ENCODE data around the gene ASPM. TPM values are rescaled to one million over a fixed set of nuclear protein-coding genes. Genes with fewer than 3 reads are reported as not detected.
"Not testable (repeated sequence)": the region's sequence is repeated elsewhere in the genome, so short reads cannot be mapped to it uniquely, and the experiment has no call there.

Gene ASPM
- total RNA-seq, 1 donor from 2014 or later, result 0.42 TPM

DNA sequence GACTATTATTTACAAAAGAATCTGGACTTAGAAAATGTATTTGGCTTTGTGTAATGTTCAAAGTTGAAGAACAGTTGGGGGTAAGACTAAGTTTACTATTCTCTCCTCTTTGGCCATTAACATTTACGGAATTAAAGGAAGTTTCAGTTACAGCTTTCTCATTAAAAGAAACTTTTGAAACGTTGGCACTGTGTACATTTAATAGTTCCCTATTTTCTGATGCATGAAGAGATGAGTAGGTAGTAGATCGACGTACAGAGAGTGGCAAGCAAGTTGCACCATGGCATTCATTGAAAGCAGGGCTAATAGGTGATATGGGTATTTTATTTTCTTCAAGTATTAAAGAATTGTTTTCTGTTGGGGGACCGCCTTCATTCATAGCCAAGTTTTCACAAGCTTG lies 3.2 kb downstream of the ASPM start:
- no peak for DNase-seq (ENCODE audit: low spot score)

DNA sequence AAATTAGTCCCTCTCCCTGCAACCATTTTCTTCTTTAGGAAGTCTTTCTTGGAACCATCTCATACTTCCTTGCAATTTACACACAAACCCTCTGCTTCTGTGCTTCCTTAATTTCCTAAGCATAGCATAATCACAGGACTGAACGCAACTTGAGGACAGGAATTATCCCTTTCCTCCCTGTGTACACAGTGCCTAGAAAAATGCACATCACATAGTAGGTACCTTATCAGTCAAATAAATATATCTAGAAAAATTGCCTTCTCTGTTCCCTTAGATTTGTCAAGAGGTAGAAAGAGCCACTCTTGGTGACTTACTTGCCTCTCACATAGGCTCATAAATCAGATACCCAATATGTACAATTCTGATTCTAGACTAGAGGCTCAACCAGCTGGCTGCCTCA lies 4.9 kb downstream of the ASPM start:
- DNase-seq (ENCODE audit: low spot score), result no peak

DNA sequence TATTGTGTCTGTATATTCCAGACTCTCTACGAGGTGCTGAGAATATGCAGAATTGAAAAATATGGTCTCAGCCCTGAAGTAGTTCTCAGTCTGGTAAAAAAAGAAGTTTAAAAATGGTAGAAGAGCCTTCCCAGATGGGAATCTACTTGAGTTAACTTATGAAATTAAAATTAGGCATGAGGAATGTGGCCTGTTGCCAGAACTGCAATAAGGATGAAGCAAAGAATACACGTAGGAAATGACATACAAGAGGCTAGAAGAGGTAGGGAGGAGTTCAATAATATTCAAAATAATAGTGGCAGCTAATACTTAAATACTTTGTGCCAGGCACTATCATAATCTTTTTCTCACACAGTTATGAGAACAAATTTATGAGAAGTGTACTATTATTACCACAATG lies 6.3 kb downstream of the ASPM start:
- DNase-seq (ENCODE audit: low spot score), result no peak

DNA sequence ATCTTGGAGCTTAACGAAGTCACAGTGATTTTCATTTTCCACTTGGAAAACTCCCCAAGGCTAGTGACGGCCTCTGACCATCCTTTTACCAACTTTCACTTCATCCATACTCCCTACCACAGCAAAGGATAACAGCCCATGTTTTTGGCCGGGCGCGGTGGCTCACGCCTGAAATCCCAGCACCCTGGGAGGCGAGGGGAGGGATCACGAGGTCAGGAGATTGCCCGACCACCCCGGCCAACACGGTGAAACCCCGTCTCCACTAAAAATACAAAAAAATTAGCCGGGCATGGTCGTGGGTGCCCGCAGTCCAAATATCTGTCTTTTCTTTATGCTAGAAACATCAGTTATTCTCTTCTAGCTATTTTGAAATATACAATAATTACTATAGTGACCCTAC lies 7.3 kb downstream of the ASPM start:
- DNase-seq (ENCODE audit: low spot score), result no peak

DNA sequence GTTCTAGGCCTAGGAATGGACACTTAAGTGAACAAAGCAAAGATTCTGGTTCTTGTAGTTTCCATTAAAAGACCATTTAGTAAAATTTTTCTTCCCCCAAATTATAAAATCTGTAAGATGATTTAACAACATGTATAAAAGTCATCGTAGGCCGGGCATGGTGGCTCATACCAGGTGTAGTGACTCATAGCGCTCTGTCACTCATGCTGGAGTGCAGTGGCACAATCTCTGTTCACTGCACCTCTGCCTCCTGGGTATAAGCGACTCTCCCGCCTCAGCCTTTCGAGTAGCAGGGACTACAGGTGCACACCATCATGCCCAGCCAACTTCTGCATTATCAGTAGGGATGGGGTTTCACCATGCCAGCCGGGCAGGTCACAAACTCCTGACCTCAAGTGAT lies 9.1 kb downstream of the ASPM start:
- no peak for DNase-seq (ENCODE audit: low spot score)

DNA sequence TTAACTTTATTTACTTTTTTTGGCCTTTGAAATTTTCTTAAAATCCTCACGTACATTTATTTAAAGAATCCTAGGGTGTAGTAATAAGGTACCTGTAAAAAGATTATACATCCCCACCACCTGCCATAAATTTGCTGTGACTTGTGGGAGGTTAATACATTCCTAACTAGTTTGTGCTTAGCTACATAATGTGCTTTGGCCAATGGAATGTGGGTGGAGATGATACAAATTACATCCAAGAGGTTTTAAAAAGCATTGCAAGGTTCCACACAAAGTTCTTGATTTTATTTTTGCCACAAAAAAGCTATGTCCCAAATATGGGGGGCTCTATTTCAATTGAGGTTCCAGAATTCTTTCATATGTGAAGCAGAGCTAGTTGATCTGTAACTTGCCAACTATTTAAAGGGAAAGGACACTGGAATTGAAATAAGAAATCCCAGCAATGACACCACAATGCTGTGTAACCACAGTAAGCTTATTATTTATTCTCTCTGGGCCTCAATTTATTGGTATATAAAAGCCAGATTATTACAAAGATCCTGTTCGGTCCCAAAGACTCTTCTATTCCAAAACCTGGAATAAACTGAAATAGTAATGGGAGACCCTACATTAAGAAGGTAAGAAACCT lies 15.7 kb downstream of the ASPM start:
- no peak for DNase-seq (ENCODE audit: low spot score)

DNA sequence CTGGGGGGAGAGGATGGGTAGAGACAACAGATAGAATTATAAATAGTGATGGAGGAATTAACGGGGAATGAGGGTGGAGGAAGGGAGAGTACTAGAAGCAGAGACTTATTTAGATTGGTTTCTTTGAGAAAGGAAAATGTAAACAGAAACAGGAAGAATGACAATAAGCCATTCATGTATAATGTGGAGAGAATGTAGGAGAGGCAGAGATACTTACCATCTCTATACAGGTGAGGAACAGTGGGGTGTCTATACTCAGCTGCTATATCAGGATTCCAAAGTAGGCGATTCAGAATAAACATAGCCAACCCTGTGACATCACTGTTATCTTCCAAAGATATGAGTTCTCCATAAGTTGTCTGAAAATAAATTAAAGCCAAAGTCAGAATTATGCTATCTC lies 16.8 kb downstream of the ASPM start:
- no peak for DNase-seq (ENCODE audit: low spot score)

DNA sequence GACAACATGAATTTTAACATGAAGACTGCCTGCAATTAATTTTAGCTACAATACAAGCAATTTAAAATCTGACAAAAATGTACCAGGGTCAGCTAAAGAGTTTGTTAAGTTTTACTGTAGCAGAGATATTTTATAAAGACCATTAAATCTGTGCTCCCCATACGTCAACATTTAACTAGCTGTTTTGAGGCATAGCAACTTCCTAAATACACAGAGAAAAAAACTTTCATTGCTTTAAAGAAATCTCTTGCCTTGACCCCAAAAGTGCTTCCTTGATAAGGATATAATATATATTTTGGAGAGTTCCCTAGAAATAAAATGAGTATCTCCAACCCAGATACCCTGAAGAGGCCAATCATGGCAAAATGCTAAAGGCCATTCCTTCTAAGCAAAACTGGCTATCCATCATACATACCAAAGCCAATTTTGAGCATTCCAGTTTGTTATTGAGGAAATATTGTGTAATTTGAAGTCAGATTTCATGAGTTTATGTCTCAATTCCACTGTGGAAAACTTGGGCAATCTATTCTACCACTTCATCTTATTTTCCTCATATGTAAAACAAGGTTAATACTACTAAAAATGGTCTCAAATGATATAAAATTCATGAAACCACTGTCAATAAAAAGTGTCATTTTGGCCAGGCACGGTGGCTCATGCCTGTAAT lies 19.1 kb downstream of the ASPM start:
- DNase-seq (ENCODE audit: low spot score), result no peak

DNA sequence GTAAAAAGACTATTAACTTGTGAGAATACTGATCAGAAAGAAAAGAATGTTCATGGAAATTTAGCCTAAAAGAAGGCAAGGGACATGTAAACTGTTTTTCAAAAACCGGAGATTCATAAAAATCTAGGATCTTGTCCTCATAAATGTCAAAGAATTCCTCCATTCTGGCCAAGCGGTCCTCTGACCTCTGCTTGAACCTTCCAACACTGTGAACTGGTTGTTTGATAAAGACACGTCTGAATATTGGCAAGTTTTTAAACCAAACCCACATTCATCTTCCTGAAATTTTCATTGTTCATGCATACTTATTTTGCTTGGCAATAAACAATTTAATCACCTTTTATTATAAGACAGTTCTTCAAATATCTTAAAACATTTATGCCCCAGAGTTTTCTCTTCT lies 19.8 kb downstream of the ASPM start:
- DNase-seq (ENCODE audit: low spot score), result no peak

DNA sequence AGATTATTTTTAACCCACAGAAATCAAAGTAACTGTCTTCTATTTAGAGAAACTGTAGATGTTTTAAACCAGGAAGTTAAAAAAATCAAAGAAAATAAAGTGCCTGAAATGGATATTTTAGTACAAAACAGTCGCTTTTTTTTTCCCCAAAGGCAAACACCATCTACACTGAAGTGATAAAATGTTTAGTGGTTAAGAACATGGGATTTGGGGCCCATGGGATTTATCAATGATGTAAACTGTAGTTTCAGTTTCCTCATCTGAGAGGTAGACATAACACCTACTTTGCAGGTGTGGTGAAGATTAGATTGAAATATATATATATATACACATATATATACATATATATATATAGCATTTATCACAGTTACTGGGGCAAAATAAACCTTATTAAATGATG lies 22.1 kb downstream of the ASPM start:
- DNase-seq (ENCODE audit: low spot score), result no peak

DNA sequence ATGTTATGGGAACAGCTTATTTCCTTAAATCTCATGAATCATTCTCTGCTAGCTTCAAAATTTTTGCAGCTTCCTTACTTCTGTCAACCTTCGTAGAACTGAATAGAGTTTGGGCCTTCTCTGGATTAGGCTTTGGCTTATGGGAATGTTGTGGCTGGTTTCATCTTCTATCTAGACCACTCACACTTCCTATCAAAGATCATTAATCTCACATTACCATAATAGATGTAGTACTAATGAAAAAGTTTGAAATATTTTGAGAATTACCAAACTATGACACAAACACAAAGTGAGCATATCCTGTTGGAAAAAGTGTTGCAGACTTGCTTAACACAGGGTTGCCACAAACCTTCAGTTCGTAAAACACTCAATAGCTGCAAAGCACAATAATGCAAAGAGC lies 30.3 kb downstream of the ASPM start:
- no peak for DNase-seq (ENCODE audit: low spot score)

DNA sequence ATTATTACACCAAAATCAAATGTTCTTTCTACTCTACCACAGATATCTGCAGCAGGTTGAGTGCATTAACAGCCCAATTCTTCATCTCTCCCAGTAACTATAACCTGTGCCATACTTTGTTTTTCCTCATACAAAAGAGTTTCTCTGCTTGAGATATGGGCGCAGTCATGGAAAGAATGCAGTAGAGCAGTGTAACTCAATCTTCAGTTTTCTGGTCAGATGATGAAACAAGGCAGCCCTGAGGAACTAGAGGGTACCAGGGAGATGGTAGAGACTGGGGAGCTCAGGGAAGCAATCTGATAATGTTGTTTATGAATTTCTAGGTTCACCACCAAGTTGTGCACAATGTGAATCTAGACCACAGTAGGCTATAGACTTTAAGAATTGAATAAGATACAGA lies 39.6 kb downstream of the ASPM start:
- no peak for DNase-seq (ENCODE audit: low spot score)

DNA sequence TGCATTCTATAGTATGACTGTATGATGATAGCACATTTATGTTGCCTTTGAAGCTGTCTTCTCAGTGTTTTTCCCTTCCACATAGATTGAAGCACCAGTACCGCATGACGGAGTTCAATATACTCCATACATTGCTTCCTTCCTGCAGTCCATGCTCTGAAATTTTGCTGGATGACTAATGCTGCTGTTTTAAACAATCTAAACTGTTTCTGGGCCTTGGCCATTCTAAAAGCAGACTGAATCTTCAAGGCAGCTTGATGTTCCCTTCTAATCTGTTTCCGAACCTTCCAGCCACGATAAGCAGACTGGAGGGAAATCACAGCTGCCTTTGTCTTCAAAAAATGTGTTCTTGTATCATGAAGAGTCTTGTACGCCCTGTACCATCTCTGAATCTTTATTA lies 43.2 kb downstream of the ASPM start:
- no peak for DNase-seq (ENCODE audit: low spot score)

DNA sequence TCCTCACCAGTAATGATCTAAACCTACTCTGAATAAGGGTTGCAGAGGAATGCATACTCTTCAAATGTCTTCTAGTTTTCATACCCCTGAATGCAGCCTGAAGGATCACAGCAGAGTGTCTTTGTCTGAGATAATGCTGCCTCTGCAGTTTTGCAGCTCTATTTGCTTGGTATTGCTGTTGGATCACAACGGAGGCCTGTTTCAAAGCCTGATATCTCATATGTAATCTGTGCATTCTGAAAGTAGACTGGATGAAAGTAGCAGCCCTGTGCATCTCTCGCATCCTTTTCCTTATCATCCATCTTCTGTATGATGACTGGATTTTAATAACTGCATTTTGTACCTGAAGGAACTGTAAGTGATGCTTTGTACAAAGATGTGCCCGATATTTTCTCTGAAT lies 44.5 kb downstream of the ASPM start:
- DNase-seq (ENCODE audit: low spot score), result no peak

DNA sequence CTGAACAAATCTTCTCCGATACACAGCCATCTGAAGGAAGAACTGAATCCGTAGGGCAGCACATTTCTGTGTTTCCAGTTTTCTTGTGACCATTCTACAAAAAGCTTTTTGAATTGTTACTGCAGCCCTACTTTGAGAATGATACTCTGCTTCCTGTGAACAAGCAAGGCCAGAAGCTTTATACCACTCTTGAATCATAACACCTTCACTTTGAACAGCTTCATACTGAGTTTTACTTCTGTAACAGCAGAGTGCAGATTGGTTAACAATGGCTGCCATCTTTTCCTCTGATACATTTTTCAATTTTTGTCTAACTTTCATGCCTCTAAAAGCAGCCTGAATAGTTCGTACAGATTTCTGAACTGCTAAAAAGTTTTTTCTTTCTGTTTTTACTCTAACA lies 45.8 kb downstream of the ASPM start:
- DNase-seq (ENCODE audit: low spot score), result no peak

DNA sequence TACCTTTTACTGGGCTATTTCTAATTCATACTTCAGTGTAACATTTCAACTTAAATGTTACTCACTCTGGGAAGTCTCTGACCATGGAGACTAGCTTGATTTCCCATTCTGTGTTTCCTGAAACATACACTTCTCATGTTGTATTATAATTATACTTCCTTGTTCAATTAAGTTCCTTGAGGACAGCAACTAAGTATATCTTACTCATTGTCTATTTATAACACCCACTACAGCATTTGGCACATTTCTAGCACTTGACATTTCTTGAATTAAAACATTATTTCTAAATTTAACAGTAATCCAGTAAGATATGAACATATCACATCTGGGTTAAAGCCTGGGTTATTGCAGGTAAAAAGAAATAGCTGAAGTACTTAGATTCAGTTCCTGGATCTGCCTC lies 47.0 kb downstream of the ASPM start:
- no peak for DNase-seq (ENCODE audit: low spot score)

DNA sequence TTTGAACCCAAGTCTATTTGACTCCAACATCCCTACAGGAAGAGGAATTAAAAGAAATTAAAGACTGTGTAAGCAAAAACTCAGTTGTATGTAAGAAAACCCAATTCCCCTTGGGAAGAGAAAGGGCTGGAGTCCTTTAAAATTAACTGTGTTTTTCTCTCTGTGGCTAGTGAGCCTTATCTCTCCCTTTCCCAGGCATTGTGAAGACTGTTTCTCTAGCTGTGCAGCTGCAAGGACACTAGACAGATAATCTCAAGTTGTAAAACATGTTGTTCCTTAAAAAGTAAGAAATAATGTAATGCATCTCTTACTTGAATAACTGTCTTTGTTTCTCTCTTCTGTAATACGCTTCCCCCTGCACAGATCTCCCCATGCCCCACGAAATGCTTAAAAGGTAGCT lies 49.5 kb downstream of the ASPM start:
- not testable (repeated sequence) for DNase-seq (ENCODE audit: low spot score)

DNA sequence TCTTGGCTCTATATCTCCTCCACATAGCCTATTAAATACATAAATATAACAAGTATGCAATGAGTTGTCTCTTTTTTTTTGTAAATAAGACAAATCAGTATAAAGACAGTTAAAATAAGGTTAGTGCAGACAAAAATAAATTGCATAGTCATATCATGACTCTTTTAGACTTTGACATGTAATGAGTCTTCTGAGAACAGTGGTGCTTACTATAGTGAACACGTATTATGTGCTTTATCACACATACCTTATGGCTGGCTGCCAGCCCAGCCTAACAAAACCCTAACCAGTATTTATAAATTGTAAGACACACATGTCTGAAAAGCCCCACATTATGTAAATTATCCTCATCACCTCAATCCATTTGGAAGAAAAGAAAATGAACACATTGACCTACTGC lies 50.3 kb downstream of the ASPM start:
- no peak for DNase-seq (ENCODE audit: low spot score)

DNA sequence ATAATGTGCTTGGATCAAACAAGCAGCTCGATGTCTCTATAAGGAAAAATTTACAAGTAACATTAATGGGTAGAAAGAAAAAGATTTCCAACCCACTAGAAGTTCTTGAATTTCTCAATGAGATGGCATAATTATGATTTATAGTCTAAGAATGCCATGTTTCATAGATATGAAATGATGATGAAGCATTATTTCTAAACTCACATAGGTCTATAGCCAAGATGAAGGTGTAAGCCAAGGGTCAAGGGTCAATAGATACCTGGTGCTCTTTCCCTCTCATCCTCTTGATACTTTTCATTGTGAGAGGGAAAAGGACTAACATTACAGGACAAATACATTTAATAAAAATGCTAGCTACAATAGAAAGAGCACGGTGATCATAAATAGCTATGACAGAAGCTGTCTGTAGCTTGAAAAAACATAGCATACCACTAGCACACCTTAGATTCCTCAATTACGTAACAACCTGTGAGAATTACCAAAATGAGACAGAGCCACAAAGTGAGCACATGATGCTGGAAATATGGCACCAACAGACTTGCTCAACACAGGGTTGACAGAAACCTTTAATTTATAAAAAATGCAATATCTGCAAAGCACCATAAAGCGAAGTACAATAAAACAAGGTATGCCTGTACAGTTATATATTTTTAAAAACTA lies 53.1 kb downstream of the ASPM start:
- no peak for DNase-seq (ENCODE audit: low spot score)

DNA sequence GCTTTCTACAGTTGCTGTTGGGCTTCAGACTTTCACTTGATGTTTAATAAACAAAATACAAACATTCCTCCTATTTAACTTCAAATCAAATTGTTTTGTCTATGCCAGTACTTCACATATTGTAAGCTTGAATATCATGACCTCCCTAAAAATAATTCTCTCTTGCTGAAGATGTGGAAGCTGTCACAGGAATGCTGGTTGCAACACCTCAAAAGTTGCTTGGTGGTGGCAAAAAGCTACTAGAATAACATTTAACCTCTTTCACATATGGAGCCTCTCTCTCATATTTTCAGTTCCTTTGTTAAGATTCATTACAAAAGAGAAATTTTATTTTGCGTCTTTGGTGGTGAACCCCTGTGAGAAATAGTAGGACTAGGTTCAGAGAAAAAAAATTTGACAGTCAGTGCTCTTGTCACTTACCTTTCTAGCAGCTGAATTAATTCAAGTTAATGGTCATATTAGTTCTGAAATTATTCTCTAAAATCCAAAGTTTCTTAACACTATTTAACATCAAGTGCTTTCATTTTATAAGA lies 53.9 kb downstream of the ASPM start:
- DNase-seq (ENCODE audit: low spot score), result no peak

DNA sequence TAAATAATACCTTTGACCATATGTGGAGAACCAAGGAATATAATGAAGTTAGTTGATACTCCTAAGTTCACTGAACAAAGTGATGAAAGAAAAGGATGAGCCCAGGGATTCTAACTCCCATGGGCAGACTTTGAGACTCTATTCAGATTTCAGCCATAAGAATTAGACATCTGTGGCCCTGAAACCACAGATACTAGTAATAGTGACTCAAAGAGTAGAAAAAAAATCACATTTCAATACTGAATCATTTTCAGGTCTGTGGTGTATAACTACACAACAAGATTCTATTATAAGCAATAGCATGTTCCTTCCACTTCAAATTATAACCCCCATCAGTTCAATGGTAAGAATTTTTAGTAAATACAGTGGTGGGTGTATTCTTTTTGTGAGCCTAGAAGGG lies 63.0 kb downstream of the ASPM start:
- DNase-seq (ENCODE audit: low spot score), result no peak

DNA sequence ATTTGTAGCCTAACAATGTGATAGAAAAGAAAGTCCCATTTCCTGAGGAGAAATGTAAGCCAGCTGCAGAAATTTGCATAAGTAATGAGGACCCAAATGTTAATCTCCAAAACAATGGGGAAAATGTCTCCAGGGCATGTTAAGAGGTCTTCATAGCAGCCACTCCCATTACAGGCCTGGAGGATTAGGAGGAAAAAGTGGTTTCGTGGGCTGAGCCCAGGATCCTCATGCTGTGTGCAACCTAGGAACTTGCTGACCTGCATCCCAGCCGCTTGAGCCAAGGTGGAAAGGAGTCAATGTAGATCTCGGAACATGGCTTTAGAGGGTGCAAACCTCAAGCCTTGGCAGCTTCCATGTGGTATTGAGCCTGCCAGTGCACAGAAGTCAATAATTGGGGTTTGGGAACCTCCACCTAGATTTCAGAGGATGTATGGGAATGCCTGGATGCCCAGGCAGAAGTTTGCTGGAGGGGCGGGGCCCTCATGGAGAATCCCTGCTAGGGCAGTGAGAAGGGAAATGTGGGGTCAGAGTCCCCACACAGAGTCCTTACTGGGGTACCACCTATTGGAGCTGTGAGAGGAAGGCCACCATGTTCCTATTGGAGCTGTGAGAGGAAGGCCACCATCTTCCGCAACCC lies 65.2 kb downstream of the ASPM start:
- DNase-seq (ENCODE audit: low spot score), result no peak

DNA sequence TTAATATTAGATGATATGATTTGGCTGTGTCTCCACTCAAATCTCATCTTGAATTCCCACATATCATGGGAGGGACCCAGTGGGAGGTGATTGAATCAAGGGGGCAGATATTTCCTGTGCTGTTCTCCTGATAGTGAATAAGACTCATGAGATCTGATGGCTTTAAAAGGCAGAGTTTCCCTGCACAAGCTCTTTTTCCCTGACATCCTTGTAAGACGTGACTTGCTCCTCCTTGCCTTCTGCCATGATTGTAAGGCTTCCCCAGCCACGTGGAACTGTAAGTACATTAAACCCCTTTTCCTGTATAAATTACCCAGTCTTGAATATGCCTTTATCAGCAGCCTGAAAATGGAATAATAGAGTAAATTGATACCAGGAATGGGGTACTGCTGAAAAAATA lies 66.1 kb downstream of the ASPM start:
- no peak for DNase-seq (ENCODE audit: low spot score)

All from ureter (tissue), 1 donor.